Measurements from ENCODE around the gene PICALM. TPM values are rescaled to one million over a fixed set of nuclear protein-coding genes. Genes with fewer than 3 reads are reported as not detected.

PICALM gene
- total and polyA plus RNA-seq, 9 of the 15 experiments (the other 6 are each of a cell fraction or from before 2014, with no cell fraction given), result 41.3 to 990 (median 309) TPM

DNA sequence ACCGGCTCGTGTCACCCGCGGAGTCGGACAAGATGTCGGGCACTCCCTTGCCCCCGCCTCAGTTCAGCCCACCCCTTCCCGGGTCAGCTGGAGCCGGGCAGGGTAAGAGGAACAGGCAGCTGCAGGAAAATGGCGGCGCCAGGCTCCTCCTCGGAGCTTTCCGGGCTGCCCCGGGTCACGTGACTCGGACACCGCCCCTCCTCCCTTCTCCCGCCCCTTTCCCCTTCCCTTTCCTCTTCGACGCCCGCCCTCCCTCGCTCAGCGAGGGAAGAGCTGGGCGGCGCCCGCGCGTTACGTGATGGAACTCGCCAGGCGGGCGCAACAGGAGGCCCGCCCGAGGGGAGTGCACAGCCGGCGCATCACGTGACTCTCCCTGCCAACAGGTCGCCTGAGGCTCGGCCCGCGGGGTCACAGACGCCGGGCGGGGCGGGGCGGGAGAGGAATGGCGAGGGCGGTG is at the start of gene PICALM (continued):
- TF ChIP-seq, protein P1, sequence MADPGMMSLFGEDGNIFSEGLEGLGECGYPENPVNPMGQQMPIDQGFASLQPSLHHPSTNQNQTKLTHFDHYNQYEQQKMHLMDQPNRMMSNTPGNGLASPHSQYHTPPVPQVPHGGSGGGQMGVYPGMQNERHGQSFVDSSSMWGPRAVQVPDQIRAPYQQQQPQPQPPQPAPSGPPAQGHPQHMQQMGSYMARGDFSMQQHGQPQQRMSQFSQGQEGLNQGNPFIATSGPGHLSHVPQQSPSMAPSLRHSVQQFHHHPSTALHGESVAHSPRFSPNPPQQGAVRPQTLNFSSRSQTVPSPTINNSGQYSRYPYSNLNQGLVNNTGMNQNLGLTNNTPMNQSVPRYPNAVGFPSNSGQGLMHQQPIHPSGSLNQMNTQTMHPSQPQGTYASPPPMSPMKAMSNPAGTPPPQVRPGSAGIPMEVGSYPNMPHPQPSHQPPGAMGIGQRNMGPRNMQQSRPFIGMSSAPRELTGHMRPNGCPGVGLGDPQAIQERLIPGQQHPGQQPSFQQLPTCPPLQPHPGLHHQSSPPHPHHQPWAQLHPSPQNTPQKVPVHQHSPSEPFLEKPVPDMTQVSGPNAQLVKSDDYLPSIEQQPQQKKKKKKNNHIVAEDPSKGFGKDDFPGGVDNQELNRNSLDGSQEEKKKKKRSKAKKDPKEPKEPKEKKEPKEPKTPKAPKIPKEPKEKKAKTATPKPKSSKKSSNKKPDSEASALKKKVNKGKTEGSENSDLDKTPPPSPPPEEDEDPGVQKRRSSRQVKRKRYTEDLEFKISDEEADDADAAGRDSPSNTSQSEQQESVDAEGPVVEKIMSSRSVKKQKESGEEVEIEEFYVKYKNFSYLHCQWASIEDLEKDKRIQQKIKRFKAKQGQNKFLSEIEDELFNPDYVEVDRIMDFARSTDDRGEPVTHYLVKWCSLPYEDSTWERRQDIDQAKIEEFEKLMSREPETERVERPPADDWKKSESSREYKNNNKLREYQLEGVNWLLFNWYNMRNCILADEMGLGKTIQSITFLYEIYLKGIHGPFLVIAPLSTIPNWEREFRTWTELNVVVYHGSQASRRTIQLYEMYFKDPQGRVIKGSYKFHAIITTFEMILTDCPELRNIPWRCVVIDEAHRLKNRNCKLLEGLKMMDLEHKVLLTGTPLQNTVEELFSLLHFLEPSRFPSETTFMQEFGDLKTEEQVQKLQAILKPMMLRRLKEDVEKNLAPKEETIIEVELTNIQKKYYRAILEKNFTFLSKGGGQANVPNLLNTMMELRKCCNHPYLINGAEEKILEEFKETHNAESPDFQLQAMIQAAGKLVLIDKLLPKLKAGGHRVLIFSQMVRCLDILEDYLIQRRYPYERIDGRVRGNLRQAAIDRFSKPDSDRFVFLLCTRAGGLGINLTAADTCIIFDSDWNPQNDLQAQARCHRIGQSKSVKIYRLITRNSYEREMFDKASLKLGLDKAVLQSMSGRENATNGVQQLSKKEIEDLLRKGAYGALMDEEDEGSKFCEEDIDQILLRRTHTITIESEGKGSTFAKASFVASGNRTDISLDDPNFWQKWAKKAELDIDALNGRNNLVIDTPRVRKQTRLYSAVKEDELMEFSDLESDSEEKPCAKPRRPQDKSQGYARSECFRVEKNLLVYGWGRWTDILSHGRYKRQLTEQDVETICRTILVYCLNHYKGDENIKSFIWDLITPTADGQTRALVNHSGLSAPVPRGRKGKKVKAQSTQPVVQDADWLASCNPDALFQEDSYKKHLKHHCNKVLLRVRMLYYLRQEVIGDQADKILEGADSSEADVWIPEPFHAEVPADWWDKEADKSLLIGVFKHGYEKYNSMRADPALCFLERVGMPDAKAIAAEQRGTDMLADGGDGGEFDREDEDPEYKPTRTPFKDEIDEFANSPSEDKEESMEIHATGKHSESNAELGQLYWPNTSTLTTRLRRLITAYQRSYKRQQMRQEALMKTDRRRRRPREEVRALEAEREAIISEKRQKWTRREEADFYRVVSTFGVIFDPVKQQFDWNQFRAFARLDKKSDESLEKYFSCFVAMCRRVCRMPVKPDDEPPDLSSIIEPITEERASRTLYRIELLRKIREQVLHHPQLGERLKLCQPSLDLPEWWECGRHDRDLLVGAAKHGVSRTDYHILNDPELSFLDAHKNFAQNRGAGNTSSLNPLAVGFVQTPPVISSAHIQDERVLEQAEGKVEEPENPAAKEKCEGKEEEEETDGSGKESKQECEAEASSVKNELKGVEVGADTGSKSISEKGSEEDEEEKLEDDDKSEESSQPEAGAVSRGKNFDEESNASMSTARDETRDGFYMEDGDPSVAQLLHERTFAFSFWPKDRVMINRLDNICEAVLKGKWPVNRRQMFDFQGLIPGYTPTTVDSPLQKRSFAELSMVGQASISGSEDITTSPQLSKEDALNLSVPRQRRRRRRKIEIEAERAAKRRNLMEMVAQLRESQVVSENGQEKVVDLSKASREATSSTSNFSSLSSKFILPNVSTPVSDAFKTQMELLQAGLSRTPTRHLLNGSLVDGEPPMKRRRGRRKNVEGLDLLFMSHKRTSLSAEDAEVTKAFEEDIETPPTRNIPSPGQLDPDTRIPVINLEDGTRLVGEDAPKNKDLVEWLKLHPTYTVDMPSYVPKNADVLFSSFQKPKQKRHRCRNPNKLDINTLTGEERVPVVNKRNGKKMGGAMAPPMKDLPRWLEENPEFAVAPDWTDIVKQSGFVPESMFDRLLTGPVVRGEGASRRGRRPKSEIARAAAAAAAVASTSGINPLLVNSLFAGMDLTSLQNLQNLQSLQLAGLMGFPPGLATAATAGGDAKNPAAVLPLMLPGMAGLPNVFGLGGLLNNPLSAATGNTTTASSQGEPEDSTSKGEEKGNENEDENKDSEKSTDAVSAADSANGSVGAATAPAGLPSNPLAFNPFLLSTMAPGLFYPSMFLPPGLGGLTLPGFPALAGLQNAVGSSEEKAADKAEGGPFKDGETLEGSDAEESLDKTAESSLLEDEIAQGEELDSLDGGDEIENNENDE (IDR thresholded peaks at IDR 0.05; ENCODE audit: low read depth, low read length), result no peak
- TF ChIP-seq GTF2A2 (tag; IDR thresholded peaks at IDR 0.05), result no peak
- TF ChIP-seq MCM3 (IDR thresholded peaks at IDR 0.05), result no peak
- no peak for TF ChIP-seq U2AF2 (optimal IDR thresholded peaks at IDR 0.05; ENCODE audit: low read depth, low read length)
- TF ChIP-seq, protein P2, sequence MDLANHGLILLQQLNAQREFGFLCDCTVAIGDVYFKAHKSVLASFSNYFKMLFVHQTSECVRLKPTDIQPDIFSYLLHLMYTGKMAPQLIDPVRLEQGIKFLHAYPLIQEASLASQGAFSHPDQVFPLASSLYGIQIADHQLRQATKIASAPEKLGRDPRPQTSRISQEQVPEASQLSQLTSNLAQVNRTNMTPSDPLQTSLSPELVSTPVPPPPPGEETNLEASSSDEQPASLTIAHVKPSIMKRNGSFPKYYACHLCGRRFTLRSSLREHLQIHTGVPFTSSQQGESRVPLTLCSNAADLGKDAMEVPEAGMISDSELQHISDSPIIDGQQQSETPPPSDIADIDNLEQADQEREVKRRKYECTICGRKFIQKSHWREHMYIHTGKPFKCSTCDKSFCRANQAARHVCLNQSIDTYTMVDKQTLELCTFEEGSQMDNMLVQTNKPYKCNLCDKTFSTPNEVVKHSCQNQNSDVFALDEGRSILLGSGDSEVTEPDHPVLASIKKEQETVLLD (IDR thresholded peaks at IDR 0.05), result 0 out of 2 replicates have a peak, but pooled peaks have one; percentile 33
- TF ChIP-seq, protein P3, sequence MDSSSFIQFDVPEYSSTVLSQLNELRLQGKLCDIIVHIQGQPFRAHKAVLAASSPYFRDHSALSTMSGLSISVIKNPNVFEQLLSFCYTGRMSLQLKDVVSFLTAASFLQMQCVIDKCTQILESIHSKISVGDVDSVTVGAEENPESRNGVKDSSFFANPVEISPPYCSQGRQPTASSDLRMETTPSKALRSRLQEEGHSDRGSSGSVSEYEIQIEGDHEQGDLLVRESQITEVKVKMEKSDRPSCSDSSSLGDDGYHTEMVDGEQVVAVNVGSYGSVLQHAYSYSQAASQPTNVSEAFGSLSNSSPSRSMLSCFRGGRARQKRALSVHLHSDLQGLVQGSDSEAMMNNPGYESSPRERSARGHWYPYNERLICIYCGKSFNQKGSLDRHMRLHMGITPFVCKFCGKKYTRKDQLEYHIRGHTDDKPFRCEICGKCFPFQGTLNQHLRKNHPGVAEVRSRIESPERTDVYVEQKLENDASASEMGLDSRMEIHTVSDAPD (CRISPR knock-in tag; IDR thresholded peaks at IDR 0.05), result no peak
- TF ChIP-seq CHCHD3 (CRISPR knock-in tag; IDR thresholded peaks at IDR 0.05), result no peak
- no peak for TF ChIP-seq ZNF347 (CRISPR knock-in tag; IDR thresholded peaks at IDR 0.05; ENCODE audit: low read depth)
- peak; percentile 29; the same call in 1 of the 2 replicates for TF ChIP-seq MXI1 (IDR thresholded peaks at IDR 0.05; ENCODE audit: low read depth, low read length)
- TF ChIP-seq CBFA2T3 (IDR thresholded peaks at IDR 0.05), result peak; percentile 53
- TF ChIP-seq, protein P4, sequence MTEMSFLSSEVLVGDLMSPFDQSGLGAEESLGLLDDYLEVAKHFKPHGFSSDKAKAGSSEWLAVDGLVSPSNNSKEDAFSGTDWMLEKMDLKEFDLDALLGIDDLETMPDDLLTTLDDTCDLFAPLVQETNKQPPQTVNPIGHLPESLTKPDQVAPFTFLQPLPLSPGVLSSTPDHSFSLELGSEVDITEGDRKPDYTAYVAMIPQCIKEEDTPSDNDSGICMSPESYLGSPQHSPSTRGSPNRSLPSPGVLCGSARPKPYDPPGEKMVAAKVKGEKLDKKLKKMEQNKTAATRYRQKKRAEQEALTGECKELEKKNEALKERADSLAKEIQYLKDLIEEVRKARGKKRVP (CRISPR knock-in tag; IDR thresholded peaks at IDR 0.05), result no peak
- no peak for TF ChIP-seq PHTF2 (CRISPR knock-in tag; IDR thresholded peaks at IDR 0.05)
- TF ChIP-seq CBX5 (IDR thresholded peaks at IDR 0.05; ENCODE audit: borderline replicate concordance, low read depth), result no peak; the same call in 1 of the 2 replicates
- TF ChIP-seq CBX1 (IDR thresholded peaks at IDR 0.05; ENCODE audit: low read depth), result 0 out of 2 replicates have a peak, but pooled peaks have one; percentile 10

Measured in K562 (cell line).